ENCODE results near the gene VTI1A.
"Not testable (repeated sequence)": the region's sequence is repeated elsewhere in the genome, so short reads cannot be mapped to it uniquely, and the experiment has no call there.

Gene VTI1A

GRCh38 chr10:112509558-112510291, 62.7 kb downstream of the VTI1A start:
- no peak for DNase-seq

DNA sequence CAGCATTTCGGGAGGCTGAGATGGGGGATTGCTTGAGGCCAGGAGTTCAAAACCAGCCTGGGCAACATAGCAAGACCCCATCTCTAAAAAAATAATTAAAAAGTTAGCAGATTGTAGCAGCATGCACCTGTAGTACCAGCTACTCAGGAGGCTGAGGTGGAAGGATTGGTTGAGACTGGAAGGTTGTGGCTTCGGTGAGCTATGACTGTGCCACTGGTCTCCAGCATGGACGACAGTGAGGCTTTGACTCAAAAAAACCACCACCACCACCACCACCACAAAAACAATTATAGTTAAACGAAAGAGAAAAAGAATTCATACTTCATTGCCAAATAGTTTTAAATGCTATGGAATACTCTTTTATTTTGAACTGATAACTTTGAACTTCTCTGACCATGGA, 63.4 kb downstream of the VTI1A start:
- DNase-seq = no peak

- no peak for DNase-seq
Observed at GRCh38 chr10:112512294-112512693, 65.3 kb downstream of the VTI1A start.

- no peak for DNase-seq
Observed at GRCh38 chr10:112515126-112515525, 68.1 kb downstream of the VTI1A start.

DNA sequence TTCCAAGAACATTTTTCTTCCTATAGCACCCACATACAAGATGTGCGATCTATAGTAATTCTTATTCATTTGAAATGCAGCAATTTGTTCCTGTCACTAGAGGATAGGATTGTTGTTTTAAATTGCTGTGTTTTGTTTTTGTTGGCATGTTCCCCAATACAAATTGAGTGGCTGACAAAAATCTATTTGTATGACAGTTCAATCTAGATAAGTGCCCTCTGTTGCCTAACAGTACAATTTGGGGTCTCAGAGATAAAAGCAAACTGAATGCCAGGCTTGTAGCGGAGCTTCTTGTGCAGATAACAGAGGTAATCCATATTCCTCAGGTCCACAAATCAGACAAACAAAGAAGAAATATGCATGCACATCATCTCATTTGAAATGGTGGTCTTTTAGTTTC, 68.8 kb downstream of the VTI1A start:
- DNase-seq = no peak

- no peak for DNase-seq
Observed at GRCh38 chr10:112517451-112517862, 70.4 kb downstream of the VTI1A start.

DNA sequence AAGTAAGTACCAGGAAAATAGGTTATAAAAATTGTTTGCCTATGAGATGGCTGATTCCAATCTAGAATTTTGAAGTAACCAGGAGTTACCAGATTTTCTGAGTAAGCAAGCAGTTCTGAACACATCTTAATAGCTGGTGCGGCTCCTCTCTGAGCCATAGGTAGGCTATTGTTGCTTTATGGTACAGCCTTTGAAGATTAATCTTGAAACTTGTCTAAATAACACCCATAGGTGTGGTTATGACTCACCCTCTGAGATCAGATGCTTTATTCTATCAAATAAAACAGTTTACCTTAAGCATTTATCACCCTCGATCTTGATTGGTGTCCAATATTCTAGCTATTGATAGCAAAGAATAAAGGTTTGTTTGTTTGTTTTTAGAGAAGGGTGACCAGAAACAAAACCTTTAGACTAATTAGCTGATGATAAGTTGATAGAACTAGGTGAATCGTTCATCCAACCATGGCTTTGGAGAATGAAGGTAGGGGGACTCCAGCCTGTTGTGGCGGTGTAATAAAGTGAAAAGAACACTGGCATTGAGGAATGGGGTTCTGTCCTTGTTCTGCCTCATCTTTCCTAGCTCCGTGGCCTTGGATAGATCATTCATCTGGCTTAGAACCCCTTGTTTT, 72.2 kb downstream of the VTI1A start:
- no peak for DNase-seq

- DNase-seq = no peak
Observed at GRCh38 chr10:112520914-112521313, 73.9 kb downstream of the VTI1A start.

- no peak for DNase-seq
Observed at GRCh38 chr10:112524641-112525040, 77.6 kb downstream of the VTI1A start.

GRCh38 chr10:112525200-112525599, 78.2 kb downstream of the VTI1A start:
- no peak for DNase-seq

DNA sequence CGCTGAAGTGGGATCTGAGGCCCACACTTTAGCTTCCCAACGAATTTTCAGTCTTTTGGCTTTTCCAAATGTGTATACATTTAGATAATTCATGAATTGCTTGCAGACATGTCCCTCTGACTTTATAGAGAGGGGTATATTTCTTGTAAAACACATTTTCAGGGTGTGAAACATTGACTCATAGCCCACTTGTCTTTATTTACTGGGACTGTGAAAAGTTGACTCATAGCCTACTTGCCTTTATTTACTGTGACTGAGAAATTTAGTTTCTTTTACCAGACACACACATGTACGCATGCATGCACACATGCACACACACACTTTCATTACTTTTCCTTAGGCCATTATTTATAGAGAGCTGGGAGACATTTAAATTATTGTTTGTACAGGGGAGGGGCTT, 79.1 kb downstream of the VTI1A start:
- no peak for DNase-seq

- DNase-seq = no peak
Observed at GRCh38 chr10:112526906-112527305, 79.9 kb downstream of the VTI1A start.

- DNase-seq = no peak
Observed at GRCh38 chr10:112528235-112528634, 81.2 kb downstream of the VTI1A start.

- DNase-seq = no peak
Observed at GRCh38 chr10:112531421-112531820, 84.4 kb downstream of the VTI1A start.

- DNase-seq = no peak
Observed at GRCh38 chr10:112532189-112532588, 85.2 kb downstream of the VTI1A start.

- no peak for DNase-seq
Observed at GRCh38 chr10:112532956-112533355, 85.9 kb downstream of the VTI1A start.

DNA sequence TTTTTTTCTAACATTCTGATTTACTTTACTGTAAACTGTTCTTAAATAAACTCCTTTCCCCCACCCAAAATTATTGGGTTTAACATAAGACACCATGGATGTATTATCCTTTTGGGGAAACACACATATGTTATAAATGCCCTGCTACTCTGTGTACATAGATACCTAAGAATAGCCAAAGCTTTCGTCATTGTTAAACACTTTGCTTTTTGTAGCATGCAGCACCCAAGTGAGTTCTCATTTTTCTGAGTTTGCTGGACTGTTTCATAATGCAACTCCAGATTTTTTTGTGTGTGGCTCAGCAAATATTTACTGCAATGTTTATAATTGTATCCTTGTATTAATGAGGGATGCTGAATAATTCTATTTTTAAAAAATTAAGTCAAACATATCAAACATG, 86.9 kb downstream of the VTI1A start:
- no peak for DNase-seq

DNA sequence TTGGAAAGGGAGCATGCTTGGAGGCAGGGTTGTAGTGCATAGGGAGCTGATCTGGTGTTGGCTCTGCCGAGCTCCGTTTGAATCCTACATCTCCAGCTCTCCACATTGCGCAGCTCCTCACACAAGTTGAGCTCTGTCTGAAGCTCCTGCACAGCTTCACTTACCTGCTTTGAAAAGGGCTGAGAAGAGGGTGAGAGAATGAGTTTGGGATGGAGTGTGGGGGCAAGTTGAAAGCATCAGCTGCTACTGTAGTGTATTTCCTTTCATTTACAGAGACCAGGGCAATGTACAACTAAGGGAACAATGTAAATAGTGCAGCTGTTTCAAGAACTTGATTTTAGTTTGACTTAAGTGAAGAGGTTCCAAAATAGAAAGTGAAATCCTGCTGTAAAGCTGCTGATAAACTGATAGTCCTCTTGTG, 88.5 kb downstream of the VTI1A start:
- no peak for DNase-seq

GRCh38 chr10:112536663-112537062, 89.6 kb downstream of the VTI1A start:
- no peak for DNase-seq

DNA sequence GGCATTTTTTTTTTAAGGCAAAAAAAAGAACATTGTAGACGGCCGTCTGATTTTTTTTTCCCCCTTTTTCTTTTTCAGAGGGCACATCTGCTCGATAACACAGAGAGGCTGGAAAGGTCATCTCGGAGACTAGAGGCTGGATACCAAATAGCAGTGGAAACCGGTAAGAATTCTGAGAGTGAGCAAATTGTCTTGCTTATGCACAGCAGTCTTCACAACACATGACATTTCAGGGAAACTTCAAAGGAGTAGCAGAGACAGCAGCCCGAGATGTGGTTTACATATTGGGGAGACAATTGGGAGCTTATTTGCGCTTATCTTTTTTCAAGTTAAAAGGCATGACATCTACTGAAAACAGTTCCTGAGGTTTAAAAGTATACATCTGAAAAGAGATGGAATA, 91.2 kb downstream of the VTI1A start:
- DNase-seq = no peak

- no peak for DNase-seq
Observed at GRCh38 chr10:112539340-112539739, 92.3 kb downstream of the VTI1A start.

- DNase-seq = not testable (repeated sequence)
Observed at GRCh38 chr10:112542823-112543222, 95.8 kb downstream of the VTI1A start.

DNA sequence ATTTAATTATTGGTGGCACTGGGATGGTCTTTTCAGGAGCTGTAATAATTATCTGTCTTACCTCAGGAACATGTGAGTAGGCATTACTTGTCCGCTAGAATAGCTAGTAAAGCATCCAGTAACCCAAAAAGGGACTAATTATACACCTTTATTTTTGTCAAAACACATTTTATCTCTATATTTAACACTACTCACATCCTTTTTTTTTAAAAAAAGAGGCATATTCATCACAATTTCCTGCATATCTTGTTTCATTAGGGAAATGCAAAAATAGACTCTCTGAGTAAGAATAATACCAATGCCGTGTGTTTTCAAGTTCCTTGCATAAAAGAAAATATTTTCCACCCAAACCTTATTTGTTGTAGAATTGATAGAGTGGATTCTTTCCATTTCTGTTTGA, 99.5 kb downstream of the VTI1A start:
- no peak for DNase-seq

- no peak for DNase-seq
Observed at GRCh38 chr10:112548535-112549276, 101.7 kb downstream of the VTI1A start.
